Activated T-cell treated with anti-CD3 and anti-CD28 coated beads for 1 hour (primary cell): ENCODE measurements around the gene MAGEA4.
"Not testable (repeated sequence)": the region's sequence is repeated elsewhere in the genome, so short reads cannot be mapped to it uniquely, and the experiment has no call there.

Experiments
- DNase-seq: peaks from one replicate; pipeline ENCODE4 v3.0.0-alpha.2; 2020; ENCODE audit warnings: low read depth

Gene MAGEA4

GRCh38 chrX:151912780-151913179, at the start of gene MAGEA4:
Gene MAGEA4, plus strand, starts transcription at chrX:151912889. Its CDS starts 10,776 bp downstream, at chrX:151923665.
- DNase-seq, result no peak

DNA sequence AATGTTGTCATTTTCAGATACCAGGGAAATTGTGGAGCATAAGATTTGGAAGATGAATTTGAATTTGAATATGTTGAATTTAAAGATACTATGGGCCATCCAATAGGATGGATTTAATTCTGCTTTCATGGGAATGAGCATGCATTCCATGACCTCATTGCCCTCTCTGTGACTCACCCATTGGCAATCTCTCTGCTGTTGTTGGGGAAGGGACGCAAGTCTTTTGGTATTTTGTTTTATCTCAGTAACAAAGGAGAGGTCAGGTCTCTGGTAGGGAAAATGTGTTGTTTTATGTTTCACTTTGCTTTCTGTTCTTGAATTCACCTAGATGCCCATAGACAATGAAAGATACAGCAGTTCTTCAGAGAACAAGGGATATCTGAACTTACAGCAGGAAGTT, 42.1 kb upstream of the MAGEA4 start:
- DNase-seq, result no peak

GRCh38 chrX:151871244-151871643, 41.4 kb upstream of the MAGEA4 start:
- DNase-seq, result no peak

GRCh38 chrX:151873096-151873495, 39.6 kb upstream of the MAGEA4 start:
- no peak for DNase-seq

DNA sequence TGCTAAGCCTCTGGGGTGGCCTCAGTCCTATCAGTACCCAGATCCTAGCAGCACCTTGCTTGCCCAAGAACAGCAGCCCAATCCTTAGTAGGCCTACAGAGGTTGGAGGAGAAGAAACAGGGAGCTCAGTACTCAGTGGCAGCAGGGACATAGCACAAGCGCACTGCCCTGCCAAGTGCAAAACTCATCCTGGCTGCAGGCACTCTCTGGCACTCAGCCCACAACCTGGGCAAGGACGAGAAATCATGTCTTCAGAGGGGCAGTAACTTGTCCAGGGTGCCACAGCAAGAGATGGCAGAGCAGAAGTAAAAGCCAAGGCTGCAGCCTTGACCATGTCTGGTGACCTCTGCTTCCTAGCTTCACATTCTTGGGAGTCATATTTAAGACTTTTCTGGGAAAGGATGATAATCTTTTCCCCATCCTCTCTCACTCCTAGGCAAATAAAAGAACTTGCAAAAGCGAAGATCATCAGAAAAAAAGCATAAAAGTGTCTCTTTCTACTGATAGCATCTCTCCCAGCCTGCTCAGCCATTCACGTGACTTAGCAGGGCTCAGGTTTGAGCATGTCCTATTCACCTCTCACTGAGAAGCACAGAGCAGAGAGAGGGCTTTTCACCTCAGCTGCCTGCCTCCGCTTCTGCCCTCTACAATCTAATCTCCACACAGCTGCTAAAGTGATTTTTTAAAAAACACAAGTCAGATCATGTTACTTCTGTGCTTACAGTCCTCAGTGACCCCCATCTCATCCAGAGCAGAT, 37.2 kb upstream of the MAGEA4 start:
- DNase-seq, result no peak

DNA sequence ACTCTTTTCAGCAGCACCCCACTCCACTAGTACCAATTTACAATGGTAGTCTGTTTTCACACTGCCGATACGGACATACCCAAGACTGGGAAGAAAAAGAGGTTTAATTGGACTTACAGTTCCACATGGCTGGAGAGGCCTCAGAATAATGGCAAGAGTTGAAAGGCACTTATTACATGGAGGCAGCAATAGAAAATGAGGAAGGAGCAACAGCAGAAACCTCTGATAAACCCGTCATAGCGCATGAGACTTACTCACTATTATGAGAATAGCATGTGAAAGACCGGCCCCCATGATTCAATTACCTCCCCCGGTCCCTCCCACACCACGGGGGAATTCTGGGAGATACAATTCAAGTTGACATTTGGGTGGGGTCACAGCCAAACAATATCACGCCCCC, 34.1 kb upstream of the MAGEA4 start:
- DNase-seq, result no peak

GRCh38 chrX:151879856-151880255, 32.8 kb upstream of the MAGEA4 start:
- DNase-seq, result no peak

- no peak for DNase-seq
These were observed 31.8 kb upstream of the MAGEA4 start for GRCh38 chrX:151880895-151881294.

DNA sequence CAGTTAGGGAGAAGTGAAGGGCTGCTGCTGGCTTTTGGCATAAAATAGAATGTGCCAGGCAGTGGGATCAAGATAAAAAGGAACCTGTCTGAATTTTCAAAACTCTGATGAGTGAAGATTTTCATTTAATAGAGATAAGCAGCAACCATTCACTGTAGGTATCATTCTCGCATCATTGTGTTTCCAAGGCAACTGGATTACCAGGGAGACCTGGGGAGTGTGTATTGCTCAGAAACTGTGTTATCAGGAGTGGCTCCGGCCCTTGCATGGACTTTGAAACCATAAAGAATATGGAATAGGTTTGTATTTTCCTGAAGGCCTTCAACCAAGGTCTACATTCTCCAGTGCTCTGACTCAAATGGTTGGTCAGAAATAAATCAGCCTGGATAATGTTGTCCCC, 23.3 kb upstream of the MAGEA4 start:
- DNase-seq, result no peak

DNA sequence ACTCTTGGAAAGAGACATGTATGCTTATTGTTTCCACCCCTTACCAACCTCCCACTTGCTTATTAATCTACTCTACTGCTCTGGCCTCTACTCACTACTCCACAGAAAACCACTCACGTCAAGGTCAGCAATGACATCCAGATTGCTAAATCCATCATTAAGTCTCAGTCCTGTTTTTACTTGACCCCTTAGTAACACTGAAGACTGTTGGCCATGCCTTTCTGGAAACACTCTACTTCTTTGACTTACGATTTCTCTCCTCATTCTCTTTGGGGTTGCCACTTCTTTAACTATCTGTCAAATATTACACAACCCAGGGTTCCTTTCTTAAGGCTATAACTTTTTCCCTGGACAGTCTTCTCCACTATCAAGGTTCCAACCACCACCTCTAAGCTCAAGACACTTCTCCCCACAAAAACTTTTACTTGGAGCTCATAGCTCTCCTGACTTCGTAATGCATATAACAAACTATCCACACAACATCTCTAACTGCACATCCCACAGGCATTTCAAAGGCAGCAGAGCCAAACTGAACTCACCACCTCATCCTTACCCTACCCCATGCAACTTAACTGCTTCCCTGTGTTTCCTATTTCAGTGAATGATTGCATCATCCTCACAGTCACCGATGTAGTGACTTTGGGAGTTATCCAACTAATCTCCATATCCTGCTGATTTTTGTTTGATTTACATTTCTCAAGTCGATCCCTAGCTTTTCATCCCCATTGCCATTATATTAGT, 15.8 kb upstream of the MAGEA4 start:
- DNase-seq, result no peak

DNA sequence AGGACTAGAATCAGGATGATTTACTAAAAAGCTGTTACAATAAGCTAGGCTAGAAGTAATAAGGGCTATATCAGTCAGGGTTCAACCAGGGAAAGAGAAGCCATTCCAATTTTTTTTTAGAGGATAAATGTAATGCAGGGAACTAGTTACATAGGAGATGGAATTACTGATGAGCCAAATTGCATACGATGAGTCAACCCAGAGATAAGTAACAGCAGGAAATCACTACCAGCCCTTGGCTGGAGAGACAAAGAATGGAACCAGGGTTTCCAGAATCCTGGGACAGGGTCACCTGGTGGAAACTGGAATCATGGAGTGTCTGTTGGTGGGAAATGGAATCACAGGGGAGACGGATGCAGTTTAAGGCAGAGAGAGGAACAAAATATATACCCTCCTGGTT, 13.1 kb upstream of the MAGEA4 start:
- DNase-seq, result no peak

DNA sequence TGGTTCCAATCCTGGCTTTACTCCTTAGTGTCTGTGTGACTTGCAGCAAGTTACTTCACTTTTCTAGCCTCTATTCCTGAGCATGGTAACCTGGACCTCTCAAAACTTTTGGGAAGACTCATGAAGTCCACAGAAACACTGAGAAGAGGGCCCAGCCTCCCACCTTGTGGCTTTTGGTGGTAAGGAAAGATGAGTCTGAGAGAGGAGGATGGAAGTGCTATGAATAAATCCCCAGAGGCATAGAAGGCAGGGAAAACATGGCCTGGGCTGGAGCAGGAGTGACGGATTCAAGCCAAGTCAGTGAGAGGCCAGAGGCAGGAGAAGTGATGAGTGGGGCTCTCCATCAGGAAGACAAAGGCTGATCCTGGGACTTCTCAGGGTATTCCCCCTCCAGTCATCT, 10.9 kb upstream of the MAGEA4 start:
- DNase-seq, result no peak

DNA sequence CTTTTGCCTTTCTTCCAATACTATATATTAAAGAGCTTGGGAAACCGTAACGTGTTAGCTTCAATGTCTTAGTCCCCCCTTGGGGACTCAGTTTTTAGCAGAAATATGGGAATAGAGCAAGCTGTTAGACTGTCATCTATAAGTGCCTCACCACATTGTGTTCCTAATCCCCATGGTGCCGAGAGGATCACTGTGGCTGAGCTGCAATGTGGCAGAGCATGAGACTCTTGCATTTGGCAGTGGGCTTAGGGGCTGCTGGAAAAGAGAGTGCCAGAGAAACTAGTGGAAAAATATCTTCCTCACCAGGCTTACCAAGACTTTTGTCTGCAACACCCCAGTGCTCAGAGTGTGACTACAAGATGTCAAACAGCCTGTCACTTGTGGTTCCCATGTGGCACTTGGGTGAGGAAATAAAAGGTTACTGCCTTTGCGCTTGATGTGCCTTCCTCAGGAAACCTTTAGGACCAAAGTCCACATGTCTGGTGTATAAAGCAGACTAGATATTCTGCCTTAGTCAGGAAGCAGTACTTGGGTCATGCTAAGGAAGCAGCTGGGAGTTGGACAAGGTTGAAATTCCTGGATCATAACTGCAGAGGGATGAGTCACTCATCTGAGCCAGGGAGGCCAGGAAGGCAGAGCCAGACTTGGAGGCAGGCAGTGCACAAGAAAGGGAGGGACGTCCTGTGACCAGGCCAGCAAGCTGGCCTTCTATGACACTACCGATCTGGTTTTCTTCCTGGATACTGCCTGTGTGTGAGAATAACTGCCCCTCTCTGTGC, 9.7 kb upstream of the MAGEA4 start:
- DNase-seq, result no peak

DNA sequence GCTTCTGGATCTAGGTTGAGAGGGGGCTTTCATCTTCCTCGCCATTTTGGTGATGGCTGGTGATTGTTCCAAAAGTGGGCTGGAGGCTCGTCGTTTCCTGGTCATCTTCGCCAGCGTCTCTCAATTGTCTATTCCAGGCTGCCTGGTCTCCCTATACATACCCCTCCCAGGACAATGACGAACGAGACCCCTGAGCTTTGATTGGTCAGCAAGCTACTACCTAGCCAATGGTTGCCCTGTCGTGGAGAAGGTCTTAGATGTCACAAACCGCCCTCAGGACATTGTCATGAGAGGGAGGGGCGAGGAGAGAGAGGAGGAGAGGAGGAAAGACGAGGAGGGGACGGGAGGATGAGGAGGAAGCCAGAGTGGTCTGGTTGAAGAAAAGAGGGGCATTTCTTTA, 7.7 kb upstream of the MAGEA4 start:
- no peak for DNase-seq

DNA sequence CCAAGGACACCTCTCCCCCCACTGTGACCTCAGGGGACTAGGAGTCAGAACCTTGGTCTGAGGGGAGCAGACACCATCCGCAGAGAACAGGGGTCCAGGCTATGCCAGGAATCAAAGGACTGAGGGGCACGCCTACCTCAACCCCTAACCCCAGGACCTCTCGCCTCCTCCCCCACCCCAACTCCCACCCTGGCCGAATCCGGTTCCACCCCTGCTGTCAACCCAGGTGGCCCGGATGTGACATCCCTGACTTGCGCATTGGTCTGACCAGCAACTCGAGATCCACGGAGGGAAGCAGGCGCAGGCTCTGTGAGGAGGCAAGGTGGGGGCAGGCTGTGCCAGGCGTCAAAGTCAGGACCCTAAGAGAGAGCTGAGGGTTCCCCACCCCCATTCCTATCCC, 468 bp upstream of the MAGEA4 start:
- no peak for DNase-seq

GRCh38 chrX:151918736-151919135, 6.0 kb downstream of the MAGEA4 start:
- DNase-seq, result not testable (repeated sequence)

DNA sequence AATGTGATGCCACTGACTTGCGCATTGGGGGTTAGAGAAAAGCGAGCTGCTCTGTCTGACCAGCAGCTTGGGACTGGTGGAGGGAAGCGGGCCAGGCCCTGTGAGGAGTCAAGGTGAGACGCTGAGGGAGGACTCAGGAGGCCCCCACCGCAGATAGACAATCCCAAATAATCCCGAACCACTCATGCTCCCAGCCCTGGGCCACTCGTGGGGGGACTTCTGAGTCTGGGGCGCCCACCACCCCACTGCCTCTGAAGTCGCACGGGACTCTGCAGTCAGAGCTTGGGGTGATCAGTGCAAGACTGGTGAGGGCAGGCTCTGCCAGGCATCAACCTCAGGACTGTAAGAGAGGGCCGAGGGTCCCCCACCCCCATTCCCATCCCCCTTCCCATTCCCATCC, 6.9 kb downstream of the MAGEA4 start:
- DNase-seq, result no peak

DNA sequence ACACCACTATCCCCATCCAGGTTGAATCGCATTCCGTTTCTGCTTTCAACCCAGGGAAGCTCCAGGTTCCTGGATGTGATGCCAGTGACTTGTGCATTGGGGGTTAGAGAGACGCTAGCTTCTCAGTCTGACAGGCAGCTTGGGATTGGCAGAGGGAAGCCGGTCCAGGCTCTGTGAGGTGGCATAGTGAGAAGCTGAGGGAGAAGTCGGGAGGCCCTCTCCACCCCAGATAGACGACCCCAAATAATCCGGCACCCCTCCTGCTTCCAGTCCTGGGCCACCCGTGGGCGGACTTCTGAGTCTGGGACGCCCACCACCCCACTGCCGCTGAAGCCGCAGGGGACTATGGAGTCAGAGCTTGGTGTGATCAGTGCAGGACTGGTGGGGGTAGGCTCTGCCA, 7.4 kb downstream of the MAGEA4 start:
- no peak for DNase-seq

GRCh38 chrX:151920530-151920929, 7.8 kb downstream of the MAGEA4 start:
- DNase-seq, result no peak

DNA sequence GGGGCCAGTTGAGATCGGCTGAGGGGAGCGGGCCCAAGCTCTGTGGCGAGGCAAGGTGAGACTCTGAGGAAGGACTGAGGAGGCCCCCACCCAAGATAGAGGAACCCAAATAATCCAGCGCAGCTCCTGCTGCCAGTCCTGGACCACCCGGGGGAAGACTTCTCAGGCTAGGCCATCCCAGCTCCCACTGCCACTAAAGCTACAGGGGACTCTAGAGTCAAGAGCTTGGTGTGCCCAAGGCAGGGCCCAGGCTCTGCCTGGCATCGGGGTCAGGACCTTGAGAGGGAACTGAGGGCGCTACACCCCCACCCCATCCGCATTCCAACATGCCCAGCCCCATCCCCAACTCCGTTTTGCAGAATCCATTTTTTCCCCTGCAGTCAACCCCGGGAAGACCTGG, 8.6 kb downstream of the MAGEA4 start:
- no peak for DNase-seq

GRCh38 chrX:151921866-151922265, 9.2 kb downstream of the MAGEA4 start:
- DNase-seq, result no peak

- no peak for DNase-seq
These were observed 10.0 kb downstream of the MAGEA4 start for GRCh38 chrX:151922692-151923091.

DNA sequence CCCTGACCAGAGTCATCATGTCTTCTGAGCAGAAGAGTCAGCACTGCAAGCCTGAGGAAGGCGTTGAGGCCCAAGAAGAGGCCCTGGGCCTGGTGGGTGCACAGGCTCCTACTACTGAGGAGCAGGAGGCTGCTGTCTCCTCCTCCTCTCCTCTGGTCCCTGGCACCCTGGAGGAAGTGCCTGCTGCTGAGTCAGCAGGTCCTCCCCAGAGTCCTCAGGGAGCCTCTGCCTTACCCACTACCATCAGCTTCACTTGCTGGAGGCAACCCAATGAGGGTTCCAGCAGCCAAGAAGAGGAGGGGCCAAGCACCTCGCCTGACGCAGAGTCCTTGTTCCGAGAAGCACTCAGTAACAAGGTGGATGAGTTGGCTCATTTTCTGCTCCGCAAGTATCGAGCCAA, 11.0 kb downstream of the MAGEA4 start:
- DNase-seq, result no peak
